T-cell (primary cell): Measurements from ENCODE around the gene SYN1. TPM values are rescaled to one million over a fixed set of nuclear protein-coding genes. Genes with fewer than 3 reads are reported as not detected.
"Not testable (repeated sequence)": the region's sequence is repeated elsewhere in the genome, so short reads cannot be mapped to it uniquely, and the experiment has no call there.

Experiments used
- ATAC-seq, 4 experiments: fragments of 200-7000 bp in 3 of 4; fragments of 150-1000 bp in 1 of 4; cut with Tn5 transposase; replicated peaks in 1 of 4; 1 replicate in 3 of 4; 2 replicates in 1 of 4; pipeline ENCODE4 v1.10.0; 2021; ENCODE audit warnings: moderate library complexity in 3 of 4, mild to moderate bottlenecking in 2 of 4, moderate number of reproducible peaks in 1 of 4
- CTCF ChIA-PET, 2 donors: fragments of 300-600 bp; sonication (Branson Sonifier 250); formaldehyde crosslinking; loops; one replicate each; lab custom pipeline; 2022; ENCODE audit warnings: antibody characterized with exemption in 2 of 2; lab: Charles Lee
- POLR2A ChIA-PET, 2 donors: fragments of 300-600 bp; sonication (Branson Sonifier 250); formaldehyde crosslinking; loops; one replicate each; lab custom pipeline; 2022; ENCODE audit warnings: antibody characterized with exemption in 2 of 2; lab: Charles Lee
- DNase-seq, 35 experiments: peaks; one replicate each; pipeline versions ENCODE4 v3.0.0 to v3.0.0-alpha.2; 2013 to 2023
- H3K27ac ChIP-seq: one replicate; pipeline ENCODE4 v1.5.1; 2013; ENCODE audit warnings: low read length
- H3K27me3 ChIP-seq, 2 experiments: replicated peaks in 1 of 2; 1 replicate in 1 of 2; 2 replicates in 1 of 2; pipeline versions ENCODE4 v1.6.1 to v1.7.0; 2013; ENCODE audit warnings: low read length in 1 of 2, mixed read lengths in 1 of 2; ENCODE audit not compliant: control insufficient read depth in 2 of 2, insufficient read depth in 2 of 2; ENCODE audit errors: extremely low read depth in 1 of 2
- H3K36me3 ChIP-seq, 2 donors: 1 replicate in 1 of 2; 2 replicates in 1 of 2; pipeline versions ENCODE4 v1.6.1 to v1.7.0; 2013; ENCODE audit warnings: low read length in 1 of 2; ENCODE audit not compliant: control insufficient read depth in 2 of 2, insufficient read depth in 1 of 2; ENCODE audit errors: extremely low read depth in 1 of 2
- H3K4me1 ChIP-seq, 2 experiments: 1 replicate in 1 of 2; 2 replicates in 1 of 2; pipeline versions ENCODE4 v1.6.1 to v1.7.0; 2013; ENCODE audit warnings: low read length in 2 of 2, mixed read lengths in 1 of 2; ENCODE audit not compliant: insufficient read depth in 2 of 2, control insufficient read depth in 1 of 2; ENCODE audit errors: extremely low read depth in 1 of 2
- H3K4me3 ChIP-seq, 2 donors: 1 replicate in 1 of 2; 2 replicates in 1 of 2; pipeline versions ENCODE4 v1.5.1 to v1.7.0; 2013; ENCODE audit warnings: mild to moderate bottlenecking in 2 of 2, low read length in 1 of 2, moderate library complexity in 1 of 2; ENCODE audit not compliant: control insufficient read depth in 1 of 2; ENCODE audit errors: extremely low read depth in 1 of 2
- H3K9me3 ChIP-seq: 2 replicates; pipeline ENCODE4 v1.7.0; 2013
- H3K27ac Mint-ChIP-seq, 2 donors: one replicate each; pipeline ENCODE4 v1.8.0; 2020 to 2021; ENCODE audit warnings: mild to moderate bottlenecking in 2 of 2, mixed read lengths in 2 of 2
- H3K27me3 Mint-ChIP-seq, 2 donors: one replicate each; pipeline ENCODE4 v1.8.0; 2021 to 2022; ENCODE audit warnings: mixed read lengths in 2 of 2
- H3K36me3 Mint-ChIP-seq: one replicate; pipeline ENCODE4 v1.8.0; 2021; ENCODE audit warnings: mixed read lengths
- H3K4me1 Mint-ChIP-seq, 3 donors: one replicate each; pipeline ENCODE4 v1.8.0; 2020 to 2022; ENCODE audit warnings: mixed read lengths in 3 of 3, mild to moderate bottlenecking in 1 of 3
- H3K4me3 Mint-ChIP-seq, 3 donors: one replicate each; pipeline ENCODE4 v1.8.0; 2020 to 2022; ENCODE audit warnings: mild to moderate bottlenecking in 3 of 3, mixed read lengths in 3 of 3, moderate library complexity in 3 of 3
- H3K9me3 Mint-ChIP-seq, 3 donors: one replicate each; pipeline ENCODE4 v1.8.0; 2020 to 2022; ENCODE audit warnings: mixed read lengths in 3 of 3
- WGBS: methylation state at CpG from one replicate; pipeline ENCODE4 v1.1.5; 2013; ENCODE audit warnings: missing lambda C conversion rate; ENCODE audit not compliant: insufficient coverage; 5-methylcytosine and 5-hydroxymethylcytosine counted together
- total RNA-seq, 35 experiments: library from RNA in 6 of 35; stranded (reverse) in 6 of 35; fragments of 120-200 nt in 1 of 35; gene quantifications; one replicate each; pipeline versions ENCODE4 v1.2.1 to v1.2.4 and lab custom pipeline; 2013 to 2026

SYN1 gene
- total RNA-seq, 5 donors from 2014 or later (not counting 1 experiment from before 2014, with no cell fraction given), result 0.21 to 1.3 (median 0.81) TPM; not detected in 1

- H3K4me1 Mint-ChIP-seq, result peaks cover 2 to 8% (median 3%) of the 10 kb centered on the region in 3 donors
- CTCF ChIA-PET, result no interaction called here
- Histone ChIP-seq H3K9me3 (no peaks in the 10 kb centered on the region), H3K4me1 (peaks cover 0 to 2% of the 10 kb centered on the region in 2 experiments), H3K4me3 (no peak overlapping the region), H3K27me3 (no peaks in the 10 kb centered on the region), H3K36me3 (no peaks in the 10 kb centered on the region), H3K27ac (no peak overlapping the region)
- H3K9me3 Mint-ChIP-seq, result no peaks in the 10 kb centered on the region
- no peak overlapping the region for H3K27ac Mint-ChIP-seq
- H3K36me3 Mint-ChIP-seq, result no peaks in the 10 kb centered on the region
- H3K27me3 Mint-ChIP-seq, result peaks cover 0 to 17% of the 10 kb centered on the region in 2 donors
- no peak overlapping the region for H3K4me3 Mint-ChIP-seq
- no CpG with 5 or more reads among the region's 2 CpGs for WGBS
- DNase-seq, result no peak
- POLR2A ChIA-PET, result no interaction called here
- no peak for ATAC-seq
Measured at GRCh38 chrX:47611489-47611888, 8.2 kb downstream of the SYN1 start.

GRCh38 chrX:47610511-47610910, 9.1 kb downstream of the SYN1 start:
- ChIA-PET POLR2A (interaction anchor here (0.5 to 0.7 kb wide), 2 partner anchors 13 to 37 kb away, joined by 3 to 17 read pairs; no protein-coding TSS in a partner anchor), CTCF (no interaction called here)
- H3K9me3 ChIP-seq, result no peaks in the 10 kb centered on the region
- Mint-ChIP-seq H3K27me3 (peaks cover 0 to 17% of the 10 kb centered on the region in 2 donors), H3K36me3 (no peaks in the 10 kb centered on the region), H3K27ac (no peak overlapping the region), H3K4me3 (no peak overlapping the region), H3K4me1 (peaks cover 2 to 8% (median 3%) of the 10 kb centered on the region in 3 donors), H3K9me3 (no peaks in the 10 kb centered on the region)
- no peak for DNase-seq
- no peaks in the 10 kb centered on the region for H3K36me3 ChIP-seq
- no peak overlapping the region for H3K4me3 ChIP-seq
- WGBS, result 80% methylated on average over 2 of the region's 4 CpGs
- H3K4me1 ChIP-seq, result peaks cover 0 to 2% of the 10 kb centered on the region in 2 experiments
- H3K27me3 ChIP-seq, result no peaks in the 10 kb centered on the region
- H3K27ac ChIP-seq, result no peak overlapping the region
- ATAC-seq, result no peak

GRCh38 chrX:47608130-47608810, 11.4 kb downstream of the SYN1 start:
- no peak overlapping the region for H3K4me3 Mint-ChIP-seq
- Histone ChIP-seq H3K27me3 (no peaks in the 10 kb centered on the region), H3K4me1 (peaks cover 0 to 2% of the 10 kb centered on the region in 2 experiments), H3K27ac (no peak overlapping the region), H3K4me3 (no peak overlapping the region), H3K9me3 (no peaks in the 10 kb centered on the region), H3K36me3 (no peaks in the 10 kb centered on the region)
- ChIA-PET CTCF (interaction anchor here in 1 of 2 donors (1.0 kb wide), 1 partner anchor 20 kb away, joined by 3 read pairs; no protein-coding TSS in a partner anchor), POLR2A (no interaction called here)
- 64% methylated on average over 5 of the region's 9 CpGs for WGBS
- ATAC-seq (no peak), DNase-seq (no peak)
- no peaks in the 10 kb centered on the region for H3K9me3 Mint-ChIP-seq
- no peak overlapping the region for H3K27ac Mint-ChIP-seq
- peaks cover 2 to 8% (median 3%) of the 10 kb centered on the region in 3 donors for H3K4me1 Mint-ChIP-seq
- peaks cover 0 to 17% of the 10 kb centered on the region in 2 donors for H3K27me3 Mint-ChIP-seq
- no peaks in the 10 kb centered on the region for H3K36me3 Mint-ChIP-seq

GRCh38 chrX:47607091-47607490, 12.6 kb downstream of the SYN1 start:
- Histone ChIP-seq H3K4me3 (no peak overlapping the region), H3K36me3 (no peaks in the 10 kb centered on the region), H3K9me3 (no peaks in the 10 kb centered on the region), H3K27ac (no peak overlapping the region), H3K4me1 (peaks cover 0 to 2% of the 10 kb centered on the region in 2 experiments), H3K27me3 (no peaks in the 10 kb centered on the region)
- no peak for ATAC-seq
- no peak for DNase-seq
- H3K9me3 Mint-ChIP-seq, result no peaks in the 10 kb centered on the region
- POLR2A ChIA-PET, result no interaction called here
- H3K36me3 Mint-ChIP-seq, result no peaks in the 10 kb centered on the region
- H3K27me3 Mint-ChIP-seq, result peaks cover 0 to 12% of the 10 kb centered on the region in 2 donors
- peaks cover 2 to 8% (median 3%) of the 10 kb centered on the region in 3 donors for H3K4me1 Mint-ChIP-seq
- H3K4me3 Mint-ChIP-seq, result no peak overlapping the region
- no peak overlapping the region for H3K27ac Mint-ChIP-seq
- CTCF ChIA-PET, result no interaction called here

GRCh38 chrX:47605024-47605423, 14.6 kb downstream of the SYN1 start:
- peaks cover 0 to 5% (median 0%) of the 10 kb centered on the region in 3 donors for H3K9me3 Mint-ChIP-seq

GRCh38 chrX:47603125-47603524, 16.5 kb downstream of the SYN1 start:
- H3K36me3 Mint-ChIP-seq, H3K4me3 ChIP-seq, ATAC-seq, H3K27me3 ChIP-seq, H3K27ac Mint-ChIP-seq, H3K27ac ChIP-seq, H3K4me1 Mint-ChIP-seq, H3K36me3 ChIP-seq, H3K27me3 Mint-ChIP-seq, DNase-seq, POLR2A ChIA-PET, H3K9me3 ChIP-seq, CTCF ChIA-PET, H3K4me1 ChIP-seq, H3K4me3 Mint-ChIP-seq: not testable (repeated sequence)
- WGBS, result no CpG with 5 or more reads among the region's 4 CpGs
- peaks cover 0 to 11% (median 0%) of the 10 kb centered on the region in 3 donors for H3K9me3 Mint-ChIP-seq

More at GRCh38 chrX:47605024-47605423, 14.6 kb downstream of the SYN1 start:
- H3K4me1 Mint-ChIP-seq, result peaks cover 2 to 8% (median 3%) of the 10 kb centered on the region in 3 donors
- H3K27me3 Mint-ChIP-seq, result peaks cover 0 to 3% of the 10 kb centered on the region in 2 donors
- H3K9me3 ChIP-seq, result peaks cover 2% of the 10 kb centered on the region
- H3K4me3 Mint-ChIP-seq, result no peak overlapping the region
- no peaks in the 10 kb centered on the region for H3K36me3 ChIP-seq
- H3K4me3 ChIP-seq, result no peak overlapping the region
- H3K27me3 ChIP-seq, result no peaks in the 10 kb centered on the region
- peaks cover 0 to 2% of the 10 kb centered on the region in 2 experiments for H3K4me1 ChIP-seq
- ChIA-PET CTCF (no interaction called here), POLR2A (no interaction called here)
- no peak for ATAC-seq
- no peak overlapping the region for H3K27ac ChIP-seq
- no CpG with 5 or more reads among the region's 9 CpGs for WGBS
- no peak for DNase-seq
- H3K27ac Mint-ChIP-seq, result no peak overlapping the region
- H3K36me3 Mint-ChIP-seq, result no peaks in the 10 kb centered on the region
